ENCODE results near the gene ATP6V0C. TPM values are rescaled to one million over a fixed set of nuclear protein-coding genes. Genes with fewer than 3 reads are reported as not detected.
A peak's percentile ranks its signal among the peaks of the same experiment; 100 is the strongest.

The ATP6V0C gene
- total RNA-seq, 3 donors from 2014 or later: 27.5 to 70.2 (median 45.4) TPM

DNA sequence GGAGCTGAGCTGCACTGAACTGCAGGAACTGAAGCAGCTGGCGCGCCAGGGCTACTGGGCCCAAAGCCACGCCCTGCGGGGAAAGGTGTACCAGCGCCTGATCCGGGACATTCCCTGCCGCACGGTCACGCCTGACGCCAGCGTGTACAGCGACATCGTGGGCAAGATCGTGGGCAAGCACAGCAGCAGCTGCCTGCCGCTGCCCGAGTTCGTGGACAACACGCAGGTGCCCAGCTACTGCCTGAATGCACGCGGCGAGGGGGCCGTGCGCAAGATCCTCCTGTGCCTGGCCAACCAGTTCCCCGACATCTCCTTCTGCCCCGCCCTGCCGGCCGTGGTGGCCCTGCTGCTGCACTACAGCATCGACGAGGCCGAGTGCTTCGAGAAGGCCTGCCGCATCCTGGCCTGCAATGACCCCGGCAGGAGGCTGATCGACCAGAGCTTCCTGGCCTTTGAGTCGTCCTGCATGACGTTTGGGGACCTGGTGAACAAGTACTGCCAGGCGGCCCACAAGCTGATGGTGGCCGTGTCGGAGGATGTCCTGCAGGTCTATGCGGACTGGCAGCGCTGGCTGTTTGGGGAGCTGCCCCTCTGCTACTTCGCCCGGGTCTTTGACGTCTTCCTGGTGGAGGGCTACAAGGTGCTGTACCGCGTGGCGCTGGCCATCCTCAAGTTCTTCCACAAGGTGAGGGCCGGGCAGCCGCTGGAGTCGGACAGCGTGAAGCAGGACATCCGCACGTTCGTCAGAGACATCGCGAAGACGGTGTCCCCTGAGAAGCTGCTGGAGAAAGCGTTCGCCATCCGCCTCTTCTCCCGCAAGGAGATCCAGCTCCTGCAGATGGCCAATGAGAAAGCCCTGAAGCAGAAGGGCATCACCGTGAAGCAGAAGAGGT is 17.3 kb upstream of the ATP6V0C start:
- peak; percentile 74 to 88 for DNase-seq (ENCODE audit: low spot score in 2 of 2)
- Histone ChIP-seq H3K36me3 (no peaks in the 10 kb centered on the region), H3K9me3 (no peaks in the 10 kb centered on the region), H3K4me3 (peak overlapping the region in 2 of 3 donors; percentile 2 to 11), H3K27ac (peak overlapping the region; percentile 52 to 70), H3K27me3 (no peaks in the 10 kb centered on the region), H3K4me1 (peaks cover 16 to 24% of the 10 kb centered on the region in 2 donors)
- intact Hi-C loops (cut with DNase I; ENCODE audit: low total_unique reads): no loop called here
- TF ChIP-seq, protein P1, sequence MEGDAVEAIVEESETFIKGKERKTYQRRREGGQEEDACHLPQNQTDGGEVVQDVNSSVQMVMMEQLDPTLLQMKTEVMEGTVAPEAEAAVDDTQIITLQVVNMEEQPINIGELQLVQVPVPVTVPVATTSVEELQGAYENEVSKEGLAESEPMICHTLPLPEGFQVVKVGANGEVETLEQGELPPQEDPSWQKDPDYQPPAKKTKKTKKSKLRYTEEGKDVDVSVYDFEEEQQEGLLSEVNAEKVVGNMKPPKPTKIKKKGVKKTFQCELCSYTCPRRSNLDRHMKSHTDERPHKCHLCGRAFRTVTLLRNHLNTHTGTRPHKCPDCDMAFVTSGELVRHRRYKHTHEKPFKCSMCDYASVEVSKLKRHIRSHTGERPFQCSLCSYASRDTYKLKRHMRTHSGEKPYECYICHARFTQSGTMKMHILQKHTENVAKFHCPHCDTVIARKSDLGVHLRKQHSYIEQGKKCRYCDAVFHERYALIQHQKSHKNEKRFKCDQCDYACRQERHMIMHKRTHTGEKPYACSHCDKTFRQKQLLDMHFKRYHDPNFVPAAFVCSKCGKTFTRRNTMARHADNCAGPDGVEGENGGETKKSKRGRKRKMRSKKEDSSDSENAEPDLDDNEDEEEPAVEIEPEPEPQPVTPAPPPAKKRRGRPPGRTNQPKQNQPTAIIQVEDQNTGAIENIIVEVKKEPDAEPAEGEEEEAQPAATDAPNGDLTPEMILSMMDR (IDR thresholded peaks at IDR 0.05): no peak
- TF ChIP-seq POLR2A (IDR thresholded peaks at IDR 0.05): no peak
- peak in 2 of 3 donors; percentile 30 to 33 for TF ChIP-seq POLR2AphosphoS5 (IDR thresholded peaks at IDR 0.05)

DNA sequence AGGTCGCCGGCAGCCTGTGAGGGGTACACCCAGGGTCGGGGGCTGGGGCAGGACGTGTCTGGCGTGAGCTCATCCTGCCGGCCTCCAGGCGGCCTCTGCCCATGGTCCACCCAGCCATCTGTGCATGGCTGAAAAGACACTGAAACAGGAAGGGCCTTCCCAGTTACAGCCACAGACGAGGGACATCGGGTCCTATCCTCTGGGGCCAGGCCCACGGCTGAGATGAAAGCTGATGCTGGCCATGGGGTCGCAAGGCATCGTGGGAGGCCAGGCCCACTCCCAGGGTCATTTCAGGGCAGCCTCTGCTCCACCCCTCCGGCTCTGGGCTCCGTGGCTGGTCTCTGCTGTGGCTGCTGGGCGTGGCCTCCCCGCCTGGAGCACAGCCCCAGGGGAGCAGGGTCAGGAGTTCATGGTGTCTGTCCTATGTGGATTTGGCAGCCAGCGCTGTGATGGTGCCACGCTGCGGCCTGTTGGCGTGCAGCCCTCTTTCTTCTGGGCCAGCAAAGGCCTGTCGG is 16.6 kb upstream of the ATP6V0C start:
- peaks cover 16 to 24% of the 10 kb centered on the region in 2 donors for H3K4me1 ChIP-seq

DNA sequence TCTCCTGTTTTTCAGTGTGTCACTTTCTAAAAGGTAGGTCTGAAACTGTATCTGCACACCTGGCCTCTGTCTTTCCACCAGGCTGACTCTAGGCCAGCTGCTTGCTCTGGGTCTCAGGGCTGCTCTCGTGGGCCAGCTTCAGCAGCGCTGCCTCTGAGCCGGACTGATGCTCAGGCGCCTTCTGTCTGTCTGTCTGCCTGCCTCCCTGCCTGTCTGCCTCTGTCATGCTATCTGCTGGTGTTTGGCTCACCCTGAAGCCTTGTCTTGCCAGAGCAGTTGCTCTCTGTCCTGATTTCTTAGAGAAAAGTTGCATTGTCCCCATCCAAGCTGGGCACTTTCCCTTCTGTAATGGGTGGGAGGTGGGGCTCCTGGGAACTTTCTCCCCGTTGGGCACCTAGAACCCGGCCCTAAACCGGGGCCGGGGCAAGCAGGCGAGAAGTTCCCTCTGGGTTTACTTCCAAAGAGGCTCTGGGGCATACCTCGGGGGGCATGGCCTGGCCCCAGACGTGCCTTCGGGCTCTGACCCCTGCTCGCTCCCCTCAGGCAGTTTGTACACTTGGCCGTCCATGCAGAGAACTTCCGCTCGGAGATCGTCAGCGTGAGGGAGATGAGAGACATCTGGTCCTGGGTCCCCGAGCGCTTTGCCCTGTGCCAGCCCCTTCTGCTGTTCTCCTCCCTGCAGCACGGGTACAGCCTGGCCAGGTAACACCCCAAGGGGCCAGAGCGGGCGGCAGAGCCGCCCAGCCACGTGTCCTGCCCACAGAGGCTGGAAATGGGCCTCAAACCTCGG is 15.9 kb upstream of the ATP6V0C start:
- Histone ChIP-seq H3K9me3 (no peaks in the 10 kb centered on the region), H3K4me1 (peaks cover 16 to 28% of the 10 kb centered on the region in 2 donors), H3K27me3 (no peaks in the 10 kb centered on the region), H3K36me3 (no peaks in the 10 kb centered on the region), H3K4me3 (peak overlapping the region in 2 of 3 donors; percentile 6 to 17), H3K27ac (peak overlapping the region; percentile 52 to 70)
- no peak for DNase-seq (ENCODE audit: low spot score in 2 of 2)
- intact Hi-C loops (cut with DNase I; ENCODE audit: low total_unique reads): no loop called here
- TF ChIP-seq POLR2AphosphoS5 (IDR thresholded peaks at IDR 0.05): no peak
- TF ChIP-seq, protein P1 (IDR thresholded peaks at IDR 0.05): no peak
- no peak for TF ChIP-seq POLR2A (IDR thresholded peaks at IDR 0.05)

More for the DNA sequence above, 16.6 kb upstream of the ATP6V0C start:
- Histone ChIP-seq H3K27ac (peak overlapping the region; percentile 52 to 70), H3K4me3 (peak overlapping the region in 2 of 3 donors; percentile 17 to 27), H3K9me3 (no peaks in the 10 kb centered on the region), H3K27me3 (no peaks in the 10 kb centered on the region), H3K36me3 (no peaks in the 10 kb centered on the region)
- no peak for TF ChIP-seq POLR2A (IDR thresholded peaks at IDR 0.05)
- TF ChIP-seq POLR2AphosphoS5 (IDR thresholded peaks at IDR 0.05): peak in 2 of 3 donors; percentile 16 to 18
- TF ChIP-seq, protein P1 (IDR thresholded peaks at IDR 0.05): no peak
- no peak for DNase-seq (ENCODE audit: low spot score in 2 of 2)
- intact Hi-C loops (cut with DNase I; ENCODE audit: low total_unique reads): no loop called here

DNA sequence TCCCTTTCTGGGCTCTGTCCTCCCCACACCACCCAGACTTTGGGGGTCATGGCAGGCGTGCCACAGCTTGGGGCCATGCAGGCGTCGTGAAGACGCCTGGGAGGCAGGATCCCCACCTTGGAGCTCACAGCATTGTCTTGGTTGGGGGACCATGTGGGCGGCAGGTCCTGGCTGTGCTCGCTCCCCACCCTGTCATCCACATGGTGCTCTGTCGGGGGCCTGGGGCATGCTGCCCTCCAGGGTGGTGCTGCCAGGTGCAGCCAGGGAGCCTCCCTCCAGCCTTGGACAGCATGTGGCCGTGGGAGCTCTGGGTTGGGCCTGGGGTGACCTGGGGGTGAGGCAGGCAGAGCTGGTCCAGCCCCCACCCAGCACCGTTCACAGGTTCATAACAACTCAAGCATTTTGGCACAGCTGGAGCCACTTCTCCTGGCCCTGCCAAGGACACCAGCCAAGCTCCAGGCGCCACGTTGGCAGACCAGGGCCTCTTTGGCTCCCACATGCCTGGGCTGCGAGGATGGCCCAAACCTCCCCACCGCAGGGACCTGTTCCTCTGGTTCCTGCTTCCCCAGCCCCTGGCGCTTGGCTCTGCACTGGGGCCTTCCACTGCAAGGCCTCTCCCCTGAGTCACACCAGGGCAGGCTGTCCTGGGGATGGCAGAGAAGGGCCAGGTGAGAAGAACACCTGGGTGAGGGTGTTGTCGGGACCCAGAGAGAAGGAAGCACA is 15.1 kb upstream of the ATP6V0C start:
- peak; percentile 95 to 97 for DNase-seq (ENCODE audit: low spot score in 2 of 2)
- Histone ChIP-seq H3K36me3 (no peaks in the 10 kb centered on the region), H3K4me3 (peak overlapping the region in 2 of 3 donors; percentile 17 to 24), H3K27ac (peak overlapping the region; percentile 52 to 77), H3K27me3 (no peaks in the 10 kb centered on the region), H3K9me3 (no peaks in the 10 kb centered on the region), H3K4me1 (peaks cover 16 to 28% of the 10 kb centered on the region in 2 donors)
- TF ChIP-seq, protein P1 (IDR thresholded peaks at IDR 0.05): no peak
- TF ChIP-seq POLR2A (IDR thresholded peaks at IDR 0.05) (no peak), POLR2AphosphoS5 (IDR thresholded peaks at IDR 0.05) (peak; percentile 75 to 83 (median 81))
- intact Hi-C loops (cut with DNase I; ENCODE audit: low total_unique reads): no loop called here

Measured in breast epithelium (tissue), 4 donors.